ENCODE results near the gene CHDH. TPM values are rescaled to one million over a fixed set of nuclear protein-coding genes. Genes with fewer than 3 reads are reported as not detected.

The CHDH gene
- polyA plus RNA-seq, 3 donors, result not detected

- H3K27ac ChIP-seq (ENCODE audit: low read depth in 1 of 2, low read length in 2 of 2), result peak overlapping the region; percentile 74 to 92
- no peak for TF ChIP-seq CTCF (IDR thresholded peaks at IDR 0.05)
- peak overlapping the region; percentile 45 for H3K4me2 ChIP-seq (replicated peaks; ENCODE audit: extremely low read depth, low read length, poor library complexity, severe bottlenecking)
- Mint-ChIP-seq H3K27ac (peak overlapping the region; percentile 95 to 99 (median 98)), H3K27me3 (ENCODE audit: low read depth in 3 of 3) (peaks cover 9 to 27% (median 26%) of the 10 kb centered on the region in 3 donors), H3K4me1 (peaks cover 26% of the 10 kb centered on the region), H3K36me3 (peaks cover 20 to 35% of the 10 kb centered on the region in 2 donors), H3K4me3 (peak overlapping the region; percentile 83 to 85), H3K9me3 (peaks cover 0 to 12% (median 2%) of the 10 kb centered on the region in 7 donors)
- no peaks in the 10 kb centered on the region for H3K9me3 ChIP-seq (replicated peaks in 1 of 2; ENCODE audit: control insufficient read depth in 1 of 2, insufficient read depth in 1 of 2, low read length in 2 of 2)
- peak in 1 of 3 donors; percentile 10 for DNase-seq
- H4K20me1 ChIP-seq (ENCODE audit: insufficient read depth, low read length), result peaks cover 4% of the 10 kb centered on the region
- H3K36me3 ChIP-seq (replicated peaks in 1 of 2; ENCODE audit: control insufficient read depth in 1 of 2, insufficient read depth in 2 of 2, low read length in 2 of 2), result peaks cover 7 to 13% of the 10 kb centered on the region in 2 donors
- H3K9ac ChIP-seq (ENCODE audit: insufficient read depth, low read length, poor library complexity, severe bottlenecking), result peak overlapping the region; percentile 42
- peaks cover 29 to 41% of the 10 kb centered on the region in 2 donors for H3K27me3 ChIP-seq (ENCODE audit: control insufficient read depth in 2 of 2, insufficient read depth in 2 of 2, low read length in 2 of 2)
- intact Hi-C loops (cut with micrococcal nuclease), result loop anchor here in 1 of 2 donors (5.0 kb wide), 1 partner anchor 545 kb away; the partner anchor contains the start of gene DCP1A
- peaks cover 19 to 22% of the 10 kb centered on the region in 2 donors for H3K4me1 ChIP-seq (ENCODE audit: control insufficient read depth in 1 of 2, insufficient read depth in 2 of 2, low read length in 2 of 2)
- peak overlapping the region; percentile 60 for H2AFZ ChIP-seq (ENCODE audit: insufficient read depth, low read depth, low read length, poor library complexity, severe bottlenecking)
- H3K79me2 ChIP-seq (ENCODE audit: insufficient read depth, low read length), result peaks cover 41% of the 10 kb centered on the region
- peak overlapping the region; percentile 28 to 92 (median 34) for H3K4me3 ChIP-seq (replicated peaks in 1 of 3; ENCODE audit: low read depth in 2 of 3, low read length in 3 of 3)
- 78% methylated on average over 3 of the region's 4 CpGs for WGBS (ENCODE audit: insufficient coverage)
These were observed 46.0 kb upstream of the CHDH start for GRCh38 chr3:53892286-53892637.

- H3K9me3 Mint-ChIP-seq, result peaks cover 0 to 12% (median 2%) of the 10 kb centered on the region in 7 donors
- no peak for TF ChIP-seq CTCF (IDR thresholded peaks at IDR 0.05)
- H3K36me3 ChIP-seq (replicated peaks in 1 of 2; ENCODE audit: control insufficient read depth in 1 of 2, insufficient read depth in 2 of 2, low read length in 2 of 2), result peaks cover 7 to 18% of the 10 kb centered on the region in 2 donors
- H3K79me2 ChIP-seq (ENCODE audit: insufficient read depth, low read length), result peaks cover 41% of the 10 kb centered on the region
- peak within 1 kb of the TSS; percentile 60 for H2AFZ ChIP-seq (ENCODE audit: insufficient read depth, low read depth, low read length, poor library complexity, severe bottlenecking)
- H4K20me1 ChIP-seq (ENCODE audit: insufficient read depth, low read length), result peaks cover 4% of the 10 kb centered on the region
- peaks cover 9 to 23% (median 20%) of the 10 kb centered on the region in 3 donors for H3K27me3 Mint-ChIP-seq (ENCODE audit: low read depth in 3 of 3)
- under 1% methylated on average over 67 of the region's 73 CpGs for WGBS (ENCODE audit: insufficient coverage)
- H3K36me3 Mint-ChIP-seq, result peaks cover 26 to 40% of the 10 kb centered on the region in 2 donors
- DNase-seq, result peak; percentile 99 to 100 (median 100)
- intact Hi-C loops (cut with micrococcal nuclease), result loop anchor here in 1 of 2 donors (5.0 kb wide), 1 partner anchor 544 kb away; the partner anchor contains the start of gene DCP1A
- H3K9ac ChIP-seq (ENCODE audit: insufficient read depth, low read length, poor library complexity, severe bottlenecking), result peak within 1 kb of the TSS; percentile 95
- H3K4me1 ChIP-seq (ENCODE audit: control insufficient read depth in 1 of 2, insufficient read depth in 2 of 2, low read length in 2 of 2), result peaks cover 19 to 22% of the 10 kb centered on the region in 2 donors
- H3K27me3 ChIP-seq (ENCODE audit: control insufficient read depth in 2 of 2, insufficient read depth in 2 of 2, low read length in 2 of 2), result peaks cover 25 to 35% of the 10 kb centered on the region in 2 donors
- H3K4me1 Mint-ChIP-seq, result peaks cover 26% of the 10 kb centered on the region
- H3K4me2 ChIP-seq (replicated peaks; ENCODE audit: extremely low read depth, low read length, poor library complexity, severe bottlenecking), result peak within 1 kb of the TSS; percentile 84
- H3K4me3 ChIP-seq (replicated peaks in 1 of 3; ENCODE audit: low read depth in 2 of 3, low read length in 3 of 3), result peak within 1 kb of the TSS; percentile 79 to 95 (median 92)
- peak within 1 kb of the TSS; percentile 85 to 89 for H3K4me3 Mint-ChIP-seq
- H3K27ac Mint-ChIP-seq, result peak within 1 kb of the TSS; percentile 95 to 99 (median 98)
- no peaks in the 10 kb centered on the region for H3K9me3 ChIP-seq (replicated peaks in 1 of 2; ENCODE audit: control insufficient read depth in 1 of 2, insufficient read depth in 1 of 2, low read length in 2 of 2)
- H3K27ac ChIP-seq (ENCODE audit: low read depth in 1 of 2, low read length in 2 of 2), result peak within 1 kb of the TSS; percentile 74 to 96
These were observed 45.5 kb upstream of the CHDH start, which contains the start of gene SELENOK for GRCh38 chr3:53891497-53892285. TSS of gene SELENOK (minus strand) at chr3:53891859.
